ENCODE data around the gene TAS2R13. TPM values are rescaled to one million over a fixed set of nuclear protein-coding genes. Genes with fewer than 3 reads are reported as not detected.

Gene TAS2R13
- 1 to 10 TPM; 1.1 to 4.1 (median 2.8) TPM for total RNA-seq
- polyA plus RNA-seq, result under 1 TPM in 1 of 3 donors, not detected in 2; 0.20 TPM

GRCh38 chr12:10909462-10909861, at the start of gene TAS2R13:
TAS2R13 (minus strand) TSS chr12:10909562; CDS start chr12:10909298, 264 bp downstream.
- Histone ChIP-seq H3K27ac (no peak within 1 kb of the TSS), H3K36me3 (no peaks in the 10 kb centered on the region), H3K4me3 (no peak within 1 kb of the TSS), H3K27me3 (no peaks in the 10 kb centered on the region), H3K9me3 (peaks cover 0 to 7% (median under 1%) of the 10 kb centered on the region in 4 donors), H3K4me1 (no peaks in the 10 kb centered on the region)
- 99 to 100% methylated on average over 1 of the region's 1 CpG for WGBS, 2 donors
- DNase-seq, result no peak
- TF ChIP-seq EP300 (IDR thresholded peaks at IDR 0.05) (no peak), POLR2AphosphoS5 (IDR thresholded peaks at IDR 0.05) (no peak), POLR2A (IDR thresholded peaks at IDR 0.05) (no peak), CTCF (IDR thresholded peaks at IDR 0.05) (no peak)
- intact Hi-C loops (cut with DNase I), result no loop called here

GRCh38 chr12:10957741-10958140, 48.4 kb upstream of the TAS2R13 start:
- H3K36me3 ChIP-seq, result no peaks in the 10 kb centered on the region
- intact Hi-C loops (cut with DNase I), result no loop called here
- no peaks in the 10 kb centered on the region for H3K27me3 ChIP-seq
- H3K4me3 ChIP-seq, result no peak overlapping the region
- TF ChIP-seq POLR2AphosphoS5 (IDR thresholded peaks at IDR 0.05) (no peak), EP300 (IDR thresholded peaks at IDR 0.05) (no peak), CTCF (IDR thresholded peaks at IDR 0.05) (no peak), POLR2A (IDR thresholded peaks at IDR 0.05) (no peak)
- no peak for DNase-seq
- H3K27ac ChIP-seq, result no peak overlapping the region
- no peaks in the 10 kb centered on the region for H3K4me1 ChIP-seq
- no peaks in the 10 kb centered on the region for H3K9me3 ChIP-seq

GRCh38 chr12:10956085-10956484, 46.7 kb upstream of the TAS2R13 start:
- DNase-seq, result no peak
- Histone ChIP-seq H3K4me1 (no peaks in the 10 kb centered on the region), H3K27ac (no peak overlapping the region), H3K27me3 (no peaks in the 10 kb centered on the region), H3K4me3 (no peak overlapping the region), H3K9me3 (no peaks in the 10 kb centered on the region), H3K36me3 (no peaks in the 10 kb centered on the region)
- intact Hi-C loops (cut with DNase I), result no loop called here
- TF ChIP-seq POLR2A (IDR thresholded peaks at IDR 0.05) (no peak), POLR2AphosphoS5 (IDR thresholded peaks at IDR 0.05) (no peak), CTCF (IDR thresholded peaks at IDR 0.05) (no peak), EP300 (IDR thresholded peaks at IDR 0.05) (no peak)

- no peak overlapping the region for H3K4me3 ChIP-seq
- WGBS, 2 donors, result 98 to 99% methylated on average over 4 of the region's 4 CpGs
- no peak for DNase-seq
- intact Hi-C loops (cut with DNase I), result no loop called here
- no peaks in the 10 kb centered on the region for H3K9me3 ChIP-seq
- no peaks in the 10 kb centered on the region for H3K4me1 ChIP-seq
- TF ChIP-seq POLR2AphosphoS5 (IDR thresholded peaks at IDR 0.05), result no peak
- TF ChIP-seq POLR2A (IDR thresholded peaks at IDR 0.05), result no peak
- TF ChIP-seq EP300 (IDR thresholded peaks at IDR 0.05), result no peak
- TF ChIP-seq CTCF (IDR thresholded peaks at IDR 0.05), result no peak
- no peaks in the 10 kb centered on the region for H3K27me3 ChIP-seq
- H3K36me3 ChIP-seq, result no peaks in the 10 kb centered on the region
- H3K27ac ChIP-seq, result no peak overlapping the region
These were observed 43.3 kb upstream of the TAS2R13 start for GRCh38 chr12:10952645-10953044.

- no peak for DNase-seq
- Histone ChIP-seq H3K36me3 (no peaks in the 10 kb centered on the region), H3K4me3 (no peak overlapping the region), H3K4me1 (no peaks in the 10 kb centered on the region), H3K27me3 (no peaks in the 10 kb centered on the region), H3K27ac (no peak overlapping the region), H3K9me3 (no peaks in the 10 kb centered on the region)
- 97 to 98% methylated on average over 2 of the region's 2 CpGs for WGBS, 2 donors
- intact Hi-C loops (cut with DNase I), result no loop called here
- TF ChIP-seq CTCF (IDR thresholded peaks at IDR 0.05), result no peak
- TF ChIP-seq POLR2AphosphoS5 (IDR thresholded peaks at IDR 0.05), result no peak
- TF ChIP-seq POLR2A (IDR thresholded peaks at IDR 0.05), result no peak
- TF ChIP-seq EP300 (IDR thresholded peaks at IDR 0.05), result no peak
These were observed 33.8 kb upstream of the TAS2R13 start for GRCh38 chr12:10943167-10943566.

All from sigmoid colon (tissue), 7 donors.